Lower leg skin (tissue), 3 donors: ENCODE measurements around the gene MED14.

Experiments used
- POLR2A ChIP-seq, 2 donors: fragments of 450-650 bp; IDR thresholded peaks; one replicate each; pipeline ENCODE4 v1.6.1; 2016 to 2017; ENCODE audit warnings: antibody characterized with exemption in 2 of 2, mild to moderate bottlenecking in 1 of 2, moderate library complexity in 1 of 2
- TF ChIP-seq, protein P1 (sequence below), 3 donors: fragments of 450-650 bp; IDR thresholded peaks; one replicate each; pipeline ENCODE4 v1.5.1; 2016; ENCODE audit warnings: antibody characterized with exemption in 3 of 3, mild to moderate bottlenecking in 3 of 3, moderate library complexity in 2 of 3

DNA sequence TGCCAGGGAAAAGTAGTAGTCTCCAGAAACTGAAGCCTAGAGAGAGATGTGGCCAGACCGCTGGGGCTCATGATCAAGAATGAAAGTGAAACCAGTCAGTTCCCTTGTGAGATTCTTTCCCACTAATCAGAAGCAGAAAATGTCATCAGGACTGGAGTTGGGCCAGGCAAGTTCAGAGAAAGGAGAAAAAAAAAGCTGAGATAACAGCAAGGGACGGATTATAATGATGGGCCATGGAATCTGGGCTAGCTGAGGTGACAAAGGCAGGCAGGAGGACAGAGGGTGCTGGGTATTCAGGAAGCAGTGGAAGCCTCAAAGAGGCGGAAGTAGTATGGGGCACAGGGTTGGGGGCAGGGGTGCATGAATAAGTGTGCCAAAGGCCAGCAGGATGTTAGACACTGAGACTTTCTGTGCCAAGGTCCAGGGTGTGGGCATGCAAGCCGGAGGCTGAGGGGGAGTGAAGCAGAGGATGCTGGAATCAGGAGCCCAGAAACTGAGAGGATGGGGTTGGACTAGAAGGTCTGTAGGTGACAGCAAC, 90.5 kb downstream of the MED14 start:
- TF ChIP-seq, protein P1, sequence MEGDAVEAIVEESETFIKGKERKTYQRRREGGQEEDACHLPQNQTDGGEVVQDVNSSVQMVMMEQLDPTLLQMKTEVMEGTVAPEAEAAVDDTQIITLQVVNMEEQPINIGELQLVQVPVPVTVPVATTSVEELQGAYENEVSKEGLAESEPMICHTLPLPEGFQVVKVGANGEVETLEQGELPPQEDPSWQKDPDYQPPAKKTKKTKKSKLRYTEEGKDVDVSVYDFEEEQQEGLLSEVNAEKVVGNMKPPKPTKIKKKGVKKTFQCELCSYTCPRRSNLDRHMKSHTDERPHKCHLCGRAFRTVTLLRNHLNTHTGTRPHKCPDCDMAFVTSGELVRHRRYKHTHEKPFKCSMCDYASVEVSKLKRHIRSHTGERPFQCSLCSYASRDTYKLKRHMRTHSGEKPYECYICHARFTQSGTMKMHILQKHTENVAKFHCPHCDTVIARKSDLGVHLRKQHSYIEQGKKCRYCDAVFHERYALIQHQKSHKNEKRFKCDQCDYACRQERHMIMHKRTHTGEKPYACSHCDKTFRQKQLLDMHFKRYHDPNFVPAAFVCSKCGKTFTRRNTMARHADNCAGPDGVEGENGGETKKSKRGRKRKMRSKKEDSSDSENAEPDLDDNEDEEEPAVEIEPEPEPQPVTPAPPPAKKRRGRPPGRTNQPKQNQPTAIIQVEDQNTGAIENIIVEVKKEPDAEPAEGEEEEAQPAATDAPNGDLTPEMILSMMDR (IDR thresholded peaks at IDR 0.05) = no peak
- TF ChIP-seq POLR2A (IDR thresholded peaks at IDR 0.05) = no peak
